Memory B cell (primary cell): ENCODE measurements around the gene ZNF254.
"Not testable (repeated sequence)": the region's sequence is repeated elsewhere in the genome, so short reads cannot be mapped to it uniquely, and the experiment has no call there.

ENCODE experiments used
- ATAC-seq: fragments of 150-1000 bp; cut with Tn5 transposase; 2 replicates; pipeline ENCODE4 v1.10.0; 2021; ENCODE audit warnings: low read depth, mild to moderate bottlenecking, moderate library complexity
- DNase-seq, 2 donors: peaks; one replicate each; pipeline ENCODE4 v3.0.0; 2022; ENCODE audit warnings: low spot score in 2 of 2
- H3K27ac Mint-ChIP-seq: one replicate; pipeline ENCODE4 v1.8.0; 2022; ENCODE audit warnings: mild to moderate bottlenecking, moderate library complexity, mixed read lengths
- H3K27me3 Mint-ChIP-seq: one replicate; pipeline ENCODE4 v1.8.0; 2022; ENCODE audit warnings: mixed read lengths
- H3K36me3 Mint-ChIP-seq: one replicate; pipeline ENCODE4 v1.8.0; 2022; ENCODE audit warnings: mild to moderate bottlenecking, mixed read lengths
- H3K4me1 Mint-ChIP-seq: one replicate; pipeline ENCODE4 v1.8.0; 2022; ENCODE audit warnings: mixed read lengths
- H3K4me3 Mint-ChIP-seq: one replicate; pipeline ENCODE4 v1.8.0; 2022; ENCODE audit warnings: mild to moderate bottlenecking, moderate library complexity, mixed read lengths
- H3K9me3 Mint-ChIP-seq: one replicate; pipeline ENCODE4 v1.8.0; 2022; ENCODE audit warnings: mixed read lengths

ZNF254 gene

GRCh38 chr19:24099829-24100228, 12.8 kb downstream of the ZNF254 start:
- Mint-ChIP-seq H3K36me3 (peaks cover 44% of the 10 kb centered on the region), H3K27ac (no peak overlapping the region), H3K4me3 (no peak overlapping the region), H3K27me3 (no peaks in the 10 kb centered on the region), H3K4me1 (peaks cover 5% of the 10 kb centered on the region), H3K9me3 (peaks cover 4% of the 10 kb centered on the region)
- DNase-seq, result no peak
- ATAC-seq, result no peak

DNA sequence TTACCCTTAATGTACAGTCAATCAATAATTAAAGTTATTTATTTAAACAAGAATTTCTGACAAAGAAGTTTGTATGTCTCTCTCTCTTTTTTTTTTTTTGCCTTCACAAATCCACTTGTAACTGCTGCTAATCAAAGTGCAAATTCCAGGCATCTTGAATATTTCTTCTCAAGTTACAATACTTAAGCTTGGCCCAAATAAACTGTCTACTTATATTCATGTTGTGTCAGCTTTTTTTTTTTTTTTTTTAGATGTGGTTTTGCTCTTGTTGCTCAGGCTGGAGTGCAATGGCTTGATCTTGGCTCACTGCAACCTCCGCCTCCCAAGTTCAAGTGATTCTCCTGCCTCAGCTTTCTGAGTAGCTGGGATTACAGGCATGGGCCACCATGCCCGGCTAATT, 13.6 kb downstream of the ZNF254 start:
- H3K9me3 Mint-ChIP-seq, H3K4me3 Mint-ChIP-seq: not testable (repeated sequence)

GRCh38 chr19:24101459-24102115, 14.6 kb downstream of the ZNF254 start:
- Mint-ChIP-seq H3K27me3 (no peaks in the 10 kb centered on the region), H3K4me3 (no peak overlapping the region), H3K4me1 (no peaks in the 10 kb centered on the region), H3K27ac (no peak overlapping the region), H3K36me3 (peaks cover 43% of the 10 kb centered on the region), H3K9me3 (peaks cover 2% of the 10 kb centered on the region)
- ATAC-seq, result no peak
- DNase-seq, result no peak

More for the DNA sequence above, 13.6 kb downstream of the ZNF254 start:
- ATAC-seq, H3K27ac Mint-ChIP-seq, DNase-seq, H3K27me3 Mint-ChIP-seq, H3K4me1 Mint-ChIP-seq: not testable (repeated sequence)
- peaks cover 41% of the 10 kb centered on the region for H3K36me3 Mint-ChIP-seq

DNA sequence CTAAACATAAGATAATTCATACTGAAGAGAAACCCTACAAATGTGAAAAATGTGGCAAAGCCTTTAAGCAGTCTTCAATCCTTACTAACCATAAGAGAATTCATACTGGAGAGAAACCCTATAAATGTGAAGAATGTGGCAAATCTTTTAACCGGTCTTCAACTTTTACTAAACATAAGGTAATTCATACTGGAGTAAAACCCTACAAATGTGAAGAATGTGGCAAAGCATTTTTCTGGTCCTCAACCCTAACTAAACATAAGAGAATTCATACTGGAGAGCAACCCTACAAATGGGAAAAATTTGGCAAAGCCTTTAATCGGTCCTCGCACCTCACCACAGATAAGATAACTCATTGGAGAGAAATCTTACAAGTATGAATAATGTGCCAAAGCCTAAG, 40.6 kb downstream of the ZNF254 start:
- Mint-ChIP-seq H3K9me3 (peaks cover 15% of the 10 kb centered on the region), H3K27ac (no peak overlapping the region), H3K27me3 (no peaks in the 10 kb centered on the region), H3K36me3 (peaks cover 51% of the 10 kb centered on the region), H3K4me1 (no peaks in the 10 kb centered on the region), H3K4me3 (no peak overlapping the region)
- DNase-seq, result no peak
- ATAC-seq, result no peak

- H3K36me3 Mint-ChIP-seq, result peaks cover 39% of the 10 kb centered on the region
- no peaks in the 10 kb centered on the region for H3K4me1 Mint-ChIP-seq
- no peaks in the 10 kb centered on the region for H3K27me3 Mint-ChIP-seq
- H3K27ac Mint-ChIP-seq, result no peak overlapping the region
- H3K4me3 Mint-ChIP-seq, result no peak overlapping the region
- DNase-seq (no peak), ATAC-seq (no peak)
- peaks cover 22% of the 10 kb centered on the region for H3K9me3 Mint-ChIP-seq
These were observed 53.1 kb downstream of the ZNF254 start for GRCh38 chr19:24140099-24140498.

DNA sequence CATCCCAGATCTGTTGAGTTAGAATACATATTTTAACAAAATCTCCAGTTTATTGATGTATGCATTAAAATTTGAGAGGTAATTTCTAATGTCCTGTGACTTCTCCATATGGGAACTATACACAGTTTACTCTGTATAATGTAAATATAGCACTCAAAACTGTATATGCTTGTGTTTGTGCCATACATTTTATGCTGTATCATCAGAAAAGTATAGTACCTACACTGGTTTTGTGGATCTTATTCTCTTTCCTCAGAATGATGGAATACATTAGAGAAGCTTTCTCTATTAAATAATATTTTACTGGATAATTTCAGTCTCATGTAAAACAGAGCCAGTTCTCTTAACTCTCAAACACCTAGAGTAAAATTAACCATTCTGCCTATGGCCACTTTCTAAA, 53.6 kb downstream of the ZNF254 start:
- Mint-ChIP-seq H3K9me3 (peaks cover 21% of the 10 kb centered on the region), H3K27me3 (no peaks in the 10 kb centered on the region)
- ATAC-seq, result no peak

DNA sequence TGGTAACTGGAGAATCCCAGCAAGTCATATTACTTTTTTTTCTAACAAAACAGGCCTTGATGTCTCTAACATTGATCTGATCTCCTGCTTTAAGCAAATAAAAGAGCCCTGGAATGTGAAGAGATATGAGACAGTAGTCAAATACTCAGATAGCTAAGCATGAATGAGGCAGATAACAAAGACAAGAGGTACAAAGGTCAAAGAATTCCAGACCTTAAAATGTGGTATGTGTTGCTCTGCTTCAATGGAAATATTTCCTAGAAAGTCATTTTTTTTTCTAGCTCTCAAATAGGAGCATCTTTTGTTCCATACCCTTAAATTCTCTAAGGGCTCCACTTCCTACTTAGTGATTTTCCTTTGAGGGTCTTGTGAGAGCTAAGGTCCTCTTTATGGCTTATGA, 54.6 kb downstream of the ZNF254 start:
- no peak overlapping the region for H3K27ac Mint-ChIP-seq
- H3K27me3 Mint-ChIP-seq, result no peaks in the 10 kb centered on the region
- H3K4me3 Mint-ChIP-seq, result no peak overlapping the region
- DNase-seq (no peak), ATAC-seq (no peak)
- no peaks in the 10 kb centered on the region for H3K4me1 Mint-ChIP-seq
- peaks cover 29% of the 10 kb centered on the region for H3K36me3 Mint-ChIP-seq
- peaks cover 20% of the 10 kb centered on the region for H3K9me3 Mint-ChIP-seq

More for the DNA sequence above, 53.6 kb downstream of the ZNF254 start:
- peaks cover 38% of the 10 kb centered on the region for H3K36me3 Mint-ChIP-seq
- H3K4me1 Mint-ChIP-seq, result no peaks in the 10 kb centered on the region
- H3K4me3 Mint-ChIP-seq, result no peak overlapping the region
- no peak overlapping the region for H3K27ac Mint-ChIP-seq
- DNase-seq, result no peak

DNA sequence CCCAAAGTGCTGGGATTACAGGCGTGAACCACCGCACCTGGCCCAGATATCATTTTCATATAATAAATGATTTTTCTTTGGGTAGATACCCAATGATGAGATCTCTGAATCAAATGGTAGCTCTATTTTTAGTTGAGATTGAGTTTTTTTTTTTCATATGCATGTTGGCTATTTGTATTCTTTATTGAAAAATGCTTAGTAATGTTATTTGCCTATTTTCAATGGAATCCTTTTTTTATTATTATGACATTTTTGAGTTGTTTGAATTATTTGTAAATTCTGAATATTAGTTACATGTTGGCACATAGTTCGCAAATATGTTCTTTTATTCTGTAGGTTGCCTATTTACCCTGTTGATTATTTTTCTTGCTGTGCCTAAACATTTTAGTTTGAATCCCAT, 55.8 kb downstream of the ZNF254 start:
- Mint-ChIP-seq H3K4me3 (no peak overlapping the region), H3K36me3 (peaks cover 28% of the 10 kb centered on the region), H3K27me3 (no peaks in the 10 kb centered on the region), H3K9me3 (peaks cover 18% of the 10 kb centered on the region), H3K4me1 (no peaks in the 10 kb centered on the region), H3K27ac (no peak overlapping the region)
- DNase-seq (no peak), ATAC-seq (no peak)

DNA sequence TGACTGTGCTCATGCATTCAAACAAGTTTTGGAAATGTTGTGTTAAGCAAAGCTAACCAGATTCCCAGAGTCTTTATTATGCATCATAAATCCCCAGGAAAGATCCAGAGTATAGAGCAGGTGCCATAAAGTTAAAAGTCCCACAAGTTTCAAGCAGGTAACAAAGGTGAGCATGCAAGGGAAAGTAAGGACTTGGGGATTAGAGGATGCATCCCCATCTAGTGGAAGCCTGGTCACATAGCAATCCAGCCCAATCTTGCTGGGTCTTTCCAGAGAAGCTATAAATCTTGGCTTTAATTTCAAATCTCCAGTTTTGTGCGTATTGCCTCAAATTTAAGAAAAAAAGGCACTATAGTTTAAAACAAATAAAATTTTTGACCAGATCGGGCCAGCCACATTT, 72.7 kb downstream of the ZNF254 start:
- H3K4me1 Mint-ChIP-seq, result no peaks in the 10 kb centered on the region
- no peak overlapping the region for H3K4me3 Mint-ChIP-seq
- peaks cover 27% of the 10 kb centered on the region for H3K36me3 Mint-ChIP-seq
- no peaks in the 10 kb centered on the region for H3K27me3 Mint-ChIP-seq
- DNase-seq, result no peak
- no peak overlapping the region for H3K27ac Mint-ChIP-seq
- ATAC-seq, result no peak
- peaks cover 23% of the 10 kb centered on the region for H3K9me3 Mint-ChIP-seq

DNA sequence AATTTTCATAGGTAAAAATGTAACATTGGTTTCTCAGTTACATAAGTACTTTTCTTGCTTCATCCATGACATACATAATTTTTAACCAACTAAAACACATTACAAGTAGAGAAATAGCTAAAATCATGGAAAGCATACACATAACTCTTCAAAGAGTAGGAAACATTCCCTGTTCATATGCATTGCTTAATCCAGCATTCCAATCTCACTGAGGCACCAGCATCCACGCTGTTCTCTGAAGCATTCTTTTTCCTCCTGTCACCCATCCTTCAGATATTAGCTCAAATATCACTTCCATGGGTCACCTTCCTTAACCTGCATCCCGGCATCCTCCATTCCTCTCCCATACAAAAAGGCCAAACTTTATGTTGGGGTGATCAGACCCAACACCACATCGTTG, 79.1 kb downstream of the ZNF254 start:
- no peak overlapping the region for H3K27ac Mint-ChIP-seq
- H3K9me3 Mint-ChIP-seq, result peaks cover 23% of the 10 kb centered on the region
- peaks cover 13% of the 10 kb centered on the region for H3K36me3 Mint-ChIP-seq
- DNase-seq (no peak), ATAC-seq (no peak)
- H3K27me3 Mint-ChIP-seq, result no peaks in the 10 kb centered on the region
- H3K4me1 Mint-ChIP-seq, result no peaks in the 10 kb centered on the region
- no peak overlapping the region for H3K4me3 Mint-ChIP-seq

- no peak overlapping the region for H3K27ac Mint-ChIP-seq
- no peaks in the 10 kb centered on the region for H3K4me1 Mint-ChIP-seq
- ATAC-seq, result no peak
- peaks cover 2% of the 10 kb centered on the region for H3K36me3 Mint-ChIP-seq
- no peak overlapping the region for H3K4me3 Mint-ChIP-seq
- peaks cover under 1% of the 10 kb centered on the region for H3K27me3 Mint-ChIP-seq
- no peak for DNase-seq
- peaks cover 9% of the 10 kb centered on the region for H3K9me3 Mint-ChIP-seq
These were observed 86.9 kb downstream of the ZNF254 start for GRCh38 chr19:24173882-24174281.

DNA sequence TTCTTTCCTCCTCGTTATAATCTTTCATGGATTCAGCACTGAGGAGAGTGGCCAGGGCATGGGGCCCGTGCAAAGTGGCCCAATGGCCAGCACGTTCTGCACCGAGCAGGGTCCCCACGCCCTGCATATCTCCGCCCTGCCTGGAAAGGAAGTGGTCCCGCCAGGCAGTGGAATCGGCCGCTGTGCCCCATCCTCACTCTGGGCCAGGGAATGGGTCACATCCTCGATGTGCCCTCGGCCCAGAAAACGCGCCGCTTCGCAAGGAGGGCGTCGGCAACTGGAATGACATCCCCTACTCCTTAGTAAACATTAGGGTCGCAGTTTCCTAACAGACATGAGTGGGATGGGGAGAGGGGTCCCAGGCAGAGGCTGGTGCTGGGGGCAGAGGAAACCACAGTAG, 90.7 kb downstream of the ZNF254 start:
- DNase-seq, result no peak
- Mint-ChIP-seq H3K4me1 (no peaks in the 10 kb centered on the region), H3K27ac (no peak overlapping the region), H3K9me3 (peaks cover 27% of the 10 kb centered on the region), H3K4me3 (no peak overlapping the region), H3K36me3 (peaks cover 21% of the 10 kb centered on the region), H3K27me3 (peaks cover 6% of the 10 kb centered on the region)
- ATAC-seq, result no peak

- ATAC-seq, result no peak
- Mint-ChIP-seq H3K27ac (no peak overlapping the region), H3K4me1 (no peaks in the 10 kb centered on the region), H3K27me3 (peaks cover 6% of the 10 kb centered on the region), H3K4me3 (no peak overlapping the region), H3K9me3 (peaks cover 27% of the 10 kb centered on the region), H3K36me3 (peaks cover 21% of the 10 kb centered on the region)
- DNase-seq, result no peak
These were observed 91.2 kb downstream of the ZNF254 start for GRCh38 chr19:24178207-24178606.
